OCI-M2 (cell line): ENCODE results near the gene GAMT.

ENCODE experiments used
- DNase-seq: peaks from one replicate; lab custom pipeline; 2025; ENCODE audit not compliant: unreplicated experiment; lab: John Stamatoyannopoulos, UW

The GAMT gene

DNA sequence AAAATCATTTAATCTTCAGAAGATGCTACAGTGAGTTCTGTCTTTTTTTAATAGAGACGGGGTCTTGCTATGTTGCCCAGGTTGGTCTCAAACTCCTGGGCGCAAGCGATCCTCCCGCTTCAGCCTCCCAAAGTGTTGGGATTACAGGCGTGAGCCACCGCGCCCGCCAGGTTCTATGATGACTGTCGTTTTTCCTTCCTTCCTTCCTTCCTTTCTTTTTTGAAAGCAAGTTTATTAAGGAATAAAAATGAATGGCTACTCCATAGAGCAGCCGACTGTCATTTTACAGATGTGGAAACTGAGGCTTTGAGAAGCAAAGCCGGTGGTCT is 511 bp upstream of the GAMT start:
- no peak for DNase-seq

DNA sequence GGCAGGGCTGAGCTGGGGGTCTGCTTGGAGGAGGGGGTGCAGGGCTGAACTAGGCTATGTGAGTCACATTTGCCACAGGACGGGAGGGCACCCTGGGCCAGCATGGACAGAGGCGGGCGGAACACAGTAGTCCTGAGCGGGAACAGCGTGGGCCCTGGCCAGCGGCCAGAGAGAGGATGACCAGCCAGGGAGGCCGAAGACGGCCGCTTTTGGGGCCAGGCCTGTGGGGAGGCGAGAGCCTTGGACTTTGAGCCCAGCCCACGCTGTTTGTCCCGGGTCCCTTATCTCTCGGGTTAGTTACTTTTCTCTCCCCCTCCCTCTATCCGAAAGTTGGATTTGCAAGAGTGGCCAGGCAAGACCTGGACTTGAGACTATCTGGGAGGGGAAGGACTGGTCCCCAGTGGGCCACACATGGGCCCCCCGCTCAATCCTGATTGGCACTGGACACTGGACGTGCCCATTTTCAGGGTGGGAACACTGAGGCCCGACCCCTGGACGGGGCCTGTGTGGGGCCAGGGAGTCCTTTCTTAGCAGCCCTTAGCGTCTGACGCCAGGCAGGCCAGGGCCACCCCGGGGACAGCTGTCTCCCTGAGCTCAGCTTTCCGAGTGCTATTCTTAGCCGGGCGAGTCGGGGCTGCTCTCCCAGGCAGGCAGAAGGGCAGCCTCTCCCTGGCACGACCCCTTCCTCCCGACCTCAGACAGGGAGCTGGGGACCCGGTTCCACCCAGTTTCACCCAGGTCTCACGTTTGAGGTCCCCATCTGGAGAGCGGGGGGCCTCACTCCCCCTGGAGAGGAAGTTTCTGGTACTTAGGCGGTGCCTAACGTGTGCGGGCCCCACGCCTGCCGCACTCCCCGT is 833 bp downstream of the GAMT start:
- no peak for DNase-seq

DNA sequence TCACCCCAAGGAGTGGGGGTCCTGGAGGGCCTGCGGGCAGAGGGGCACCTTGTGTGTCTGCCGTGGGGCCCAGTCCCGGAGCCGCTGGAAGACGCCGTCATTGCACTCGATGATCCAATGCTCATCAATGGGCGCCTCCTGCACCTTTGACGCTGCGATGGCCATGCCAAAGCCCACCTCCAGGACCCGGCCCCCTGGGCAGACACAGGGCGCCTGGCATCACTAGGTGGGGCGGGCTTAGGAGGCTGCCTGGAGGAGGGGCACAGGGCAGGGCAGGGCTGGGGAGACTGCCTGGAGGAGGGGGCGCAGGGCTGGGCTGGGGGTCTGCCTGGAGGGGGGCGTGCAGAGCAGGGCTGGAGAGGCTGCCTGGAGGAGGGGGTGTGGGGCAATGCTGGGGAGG is 1.6 kb downstream of the GAMT start:
- DNase-seq, result no peak

DNA sequence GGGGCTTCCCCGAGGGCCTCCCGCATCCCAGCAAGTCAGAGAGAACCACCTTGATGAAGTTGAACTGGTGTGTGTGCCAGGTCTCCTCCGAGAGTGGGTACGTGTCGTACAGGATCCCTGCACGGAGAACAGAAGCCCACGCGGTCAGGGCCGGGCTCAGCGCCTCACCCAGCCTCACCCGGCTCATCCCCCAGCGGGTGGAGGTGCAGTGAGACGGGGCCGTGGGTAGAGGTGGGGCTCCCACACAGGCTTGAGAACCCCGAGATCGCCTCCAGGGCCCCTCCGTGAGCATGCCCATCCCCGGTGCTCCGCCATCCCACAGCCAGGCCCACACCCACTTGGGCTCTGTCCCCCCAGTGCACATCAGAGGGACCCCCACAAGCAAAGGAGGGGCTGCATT is 2.3 kb downstream of the GAMT start:
- no peak for DNase-seq

DNA sequence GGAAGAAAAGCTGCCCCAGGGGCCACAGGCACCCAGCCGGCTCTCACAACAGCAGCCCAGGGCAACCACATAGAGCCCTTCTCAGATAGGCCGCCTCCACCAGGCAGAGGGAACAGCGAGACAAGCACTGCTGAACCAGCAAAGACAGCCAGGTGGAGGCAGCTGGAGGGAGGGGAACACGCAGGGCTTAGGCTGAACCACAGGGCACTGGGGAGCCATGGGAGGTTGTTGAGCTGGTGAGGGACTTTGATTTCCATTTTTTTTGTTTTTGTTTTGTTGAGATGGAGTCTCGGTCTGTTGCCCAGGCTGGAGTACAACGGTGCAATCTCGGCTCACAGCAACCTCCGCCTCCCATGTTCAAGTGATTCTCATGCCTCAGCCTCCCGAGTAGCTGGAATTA is 3.5 kb downstream of the GAMT start:
- no peak for DNase-seq

DNA sequence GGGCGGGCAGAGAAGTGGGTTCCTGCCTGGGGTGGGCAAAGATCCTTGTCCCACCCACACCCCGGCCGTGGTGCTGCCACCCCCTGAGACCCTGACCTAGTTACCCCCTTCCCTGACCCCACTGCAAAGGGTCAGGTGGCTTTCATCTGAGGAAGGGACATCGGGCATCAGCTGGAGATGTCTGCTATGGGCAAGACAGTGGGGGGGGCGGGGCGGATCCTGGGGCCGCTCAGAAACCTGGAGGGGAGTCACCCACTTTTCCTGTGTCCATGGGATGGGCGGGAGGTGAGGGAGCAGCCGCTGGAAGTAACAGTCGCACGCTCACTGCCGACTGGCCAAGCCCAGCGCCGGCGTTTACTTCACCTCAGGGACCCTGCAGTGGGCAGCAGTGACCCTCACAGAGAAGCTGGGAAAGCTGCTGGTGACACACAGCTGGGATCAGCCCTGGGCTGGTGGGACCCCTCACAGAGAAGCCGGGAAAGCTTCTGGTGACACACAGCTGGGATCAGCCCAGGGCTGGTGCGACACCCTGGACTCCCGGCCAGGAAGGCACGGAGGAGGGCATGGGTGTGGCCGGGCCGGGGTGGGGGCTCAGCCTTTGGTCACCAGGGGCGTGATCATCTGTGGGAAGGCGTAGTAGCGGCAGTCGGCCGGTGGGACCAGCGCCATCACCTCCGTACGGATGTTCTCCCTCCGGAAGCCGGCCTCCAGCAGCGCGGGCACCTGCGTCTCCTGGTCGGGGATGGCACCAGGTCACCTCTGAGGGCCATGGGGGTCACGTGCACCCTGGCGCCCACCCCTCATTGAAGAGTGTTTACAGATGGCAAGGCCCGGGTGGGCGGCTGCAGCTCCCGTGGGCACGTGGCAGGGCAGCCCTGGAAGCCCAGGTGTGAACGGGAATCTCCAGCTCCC is 4.3 kb downstream of the GAMT start:
- DNase-seq, result no peak

DNA sequence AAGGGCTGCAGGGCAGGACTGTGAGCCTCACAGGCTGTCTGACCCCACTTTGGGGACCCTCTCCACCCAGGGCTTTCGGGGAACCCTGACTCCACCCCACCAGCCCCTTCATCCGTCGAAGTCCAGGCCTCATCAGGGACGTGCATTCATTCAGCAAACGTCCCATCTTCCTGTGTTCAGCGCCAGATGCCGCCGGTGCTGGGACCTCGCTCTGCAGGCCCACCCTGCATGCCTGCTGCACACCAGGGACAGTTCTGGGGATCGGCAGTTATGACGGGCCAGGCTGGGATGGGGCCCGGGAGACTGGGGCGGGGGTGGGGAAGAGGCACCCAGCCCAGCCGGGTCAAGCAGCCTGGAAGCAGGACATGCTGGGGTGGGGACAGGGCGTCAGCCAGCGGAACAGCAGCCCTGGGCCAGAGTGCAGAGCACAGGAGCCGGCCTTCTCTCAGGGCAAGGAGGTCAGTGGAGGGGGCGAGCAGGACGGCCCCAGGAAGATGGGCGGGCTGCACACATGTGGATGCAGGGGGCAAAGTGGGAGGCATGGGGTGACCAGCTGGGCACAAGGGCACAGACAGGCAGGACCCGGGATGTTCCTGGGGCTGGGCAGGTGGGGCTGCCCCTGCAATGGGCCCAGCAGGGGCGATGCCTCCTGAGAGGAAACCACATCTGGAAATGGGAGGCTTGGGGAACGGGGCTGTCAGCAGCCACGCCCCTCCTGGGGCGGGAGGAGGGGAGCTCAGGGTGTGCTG is 5.1 kb downstream of the GAMT start:
- DNase-seq, result no peak

DNA sequence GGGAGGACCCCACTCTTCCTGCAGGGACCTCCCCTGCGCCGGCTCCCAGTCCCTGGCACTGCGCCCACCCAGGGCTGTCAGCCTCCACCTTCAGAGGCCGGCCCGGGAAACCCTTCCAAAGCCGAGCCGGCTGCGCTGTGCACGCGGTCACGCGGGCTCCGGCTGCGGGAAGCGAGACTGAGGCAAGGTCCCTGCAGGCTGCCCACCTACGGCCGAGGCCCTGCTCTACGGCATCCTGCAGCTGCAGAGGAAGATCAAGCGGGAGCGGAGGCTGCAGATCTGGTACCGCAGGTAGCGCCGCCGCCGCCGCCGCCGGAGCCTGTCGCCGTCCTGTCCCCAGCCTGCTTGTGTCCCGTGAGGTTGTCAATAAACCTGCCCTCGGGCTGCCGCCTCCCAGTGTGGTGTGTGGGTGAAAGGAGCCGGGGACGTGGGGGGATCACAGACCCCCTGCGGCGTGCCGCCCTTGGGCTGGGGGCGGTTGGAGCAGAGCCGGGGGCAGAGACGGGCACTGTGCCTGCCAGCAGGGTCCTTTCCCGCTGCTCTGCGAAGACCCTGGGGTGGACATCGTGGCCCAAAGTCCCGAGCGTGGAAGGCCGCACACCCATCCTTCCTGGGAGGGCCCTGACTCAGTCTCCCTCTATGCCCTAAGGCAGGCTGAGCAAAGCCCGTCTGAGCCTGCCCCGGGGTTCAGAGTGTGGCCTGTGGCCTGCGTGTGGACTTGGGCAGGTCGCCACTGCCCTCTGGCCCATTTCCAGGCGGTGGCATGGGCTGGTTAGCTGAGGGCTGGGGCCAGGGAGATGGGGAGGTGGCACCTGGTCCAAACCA is 5.9 kb downstream of the GAMT start:
- DNase-seq, result no peak

DNA sequence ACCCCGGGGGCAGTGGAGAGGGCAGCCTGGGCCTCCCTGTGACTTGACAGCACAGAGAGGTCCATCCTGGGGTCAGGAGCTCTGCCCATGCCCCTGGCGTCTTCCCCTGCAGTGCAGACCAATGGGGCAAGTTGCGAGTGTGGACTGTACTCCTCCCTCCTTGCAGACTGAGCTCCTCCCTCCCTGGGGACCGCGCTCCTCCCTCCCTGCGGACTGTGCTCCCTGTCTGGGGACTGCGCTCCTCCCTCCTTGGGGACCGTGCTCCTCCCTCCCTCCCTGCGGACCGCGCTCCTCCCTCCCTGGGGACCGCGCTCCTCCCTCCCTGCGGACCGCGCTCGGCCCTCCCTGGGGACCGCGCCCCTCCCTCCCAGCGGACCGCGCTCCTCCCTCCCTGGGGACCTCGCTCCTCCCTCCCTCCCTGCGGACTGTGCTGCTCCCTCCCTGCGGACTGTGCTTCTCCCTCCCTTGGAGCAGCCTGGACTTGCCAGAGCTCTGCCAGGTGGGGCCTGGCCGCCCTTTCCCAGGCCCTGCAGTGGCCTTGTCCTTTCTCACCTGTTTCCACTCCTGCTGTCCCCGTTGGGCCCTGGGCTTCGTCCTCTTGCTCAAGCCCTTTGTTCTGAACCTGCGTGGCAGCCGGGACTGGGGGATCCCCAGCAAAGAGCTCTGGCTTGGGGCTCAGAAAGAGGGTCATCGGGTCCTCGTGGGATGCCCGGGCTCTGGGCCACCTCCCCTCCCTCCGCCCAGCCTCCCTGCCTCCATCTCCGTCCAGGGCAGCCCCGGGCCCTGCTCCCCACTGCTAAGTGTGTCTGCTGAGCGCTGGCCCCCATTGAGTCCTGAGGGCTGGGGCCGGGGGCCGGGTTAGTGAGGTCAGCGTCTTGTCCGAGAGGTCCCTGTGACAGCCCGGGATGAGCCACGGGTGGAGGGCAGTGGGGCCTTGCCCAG is 6.8 kb downstream of the GAMT start:
- DNase-seq, result no peak

DNA sequence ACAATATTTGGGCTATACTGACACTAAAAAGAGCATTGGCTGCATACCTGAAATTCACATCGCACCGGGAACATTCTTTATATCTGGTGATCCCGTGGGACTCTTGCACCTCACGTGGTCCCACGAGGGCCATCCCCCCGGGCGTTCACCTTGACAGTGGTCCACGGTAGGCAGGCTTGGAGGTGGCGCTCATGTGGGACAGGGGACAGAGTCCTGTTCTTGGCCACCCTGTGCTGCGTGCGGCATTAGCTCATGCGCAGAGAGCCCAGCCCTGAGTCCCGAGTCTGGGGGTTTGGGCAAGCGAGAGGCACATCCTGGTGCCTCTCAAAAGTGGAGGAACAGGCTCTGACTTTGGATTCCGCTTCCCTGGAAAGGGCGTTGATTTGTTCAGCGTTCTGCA is 7.5 kb downstream of the GAMT start:
- DNase-seq, result no peak

DNA sequence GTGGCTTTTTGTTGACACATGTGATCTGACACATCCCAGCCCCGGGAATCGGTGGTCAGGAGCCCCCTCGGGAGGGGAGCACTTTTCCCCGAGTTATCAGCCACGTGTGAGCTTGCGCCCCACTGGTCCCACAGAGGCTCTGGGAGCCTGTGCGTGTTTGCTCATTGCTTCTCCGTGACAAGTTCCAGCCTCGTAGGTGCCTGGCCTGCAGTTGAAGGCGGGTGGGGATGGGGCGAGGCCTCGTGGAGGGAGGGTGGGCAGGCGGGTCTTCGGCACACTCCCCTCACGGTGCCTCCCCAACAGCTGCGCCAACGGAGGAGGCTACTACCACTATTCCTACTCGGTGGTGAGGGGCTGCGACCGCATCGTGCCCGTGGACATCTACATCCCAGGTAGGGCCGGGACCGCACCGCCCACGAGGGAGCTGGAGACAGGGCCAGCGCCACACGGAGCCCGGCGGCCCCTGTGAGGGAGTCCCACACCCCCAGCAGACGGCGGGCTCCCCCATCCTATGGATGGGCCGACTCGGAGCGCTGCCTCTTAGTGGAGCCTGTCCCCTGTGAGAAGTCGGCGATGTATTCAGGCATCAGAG is 8.3 kb downstream of the GAMT start:
- DNase-seq, result no peak

DNA sequence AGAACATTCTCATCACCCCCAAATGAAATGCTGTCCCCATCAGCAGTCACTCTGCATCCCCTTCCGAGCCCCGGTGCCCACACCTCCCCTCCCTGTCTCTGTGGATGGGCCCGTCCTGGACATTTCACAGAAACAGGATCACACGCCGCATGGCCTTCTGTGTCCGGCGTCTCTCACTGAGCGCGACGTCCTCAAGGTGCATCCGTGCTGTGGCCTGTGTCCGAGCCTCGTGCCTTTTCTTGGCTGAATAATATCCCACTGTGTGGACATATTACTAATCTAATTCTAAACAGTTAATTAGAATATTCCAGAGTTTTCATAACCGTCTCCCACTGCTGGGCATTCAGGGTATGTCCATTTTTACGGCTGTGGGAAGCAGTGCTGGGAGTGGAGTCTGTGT is 8.9 kb downstream of the GAMT start:
- DNase-seq, result no peak

DNA sequence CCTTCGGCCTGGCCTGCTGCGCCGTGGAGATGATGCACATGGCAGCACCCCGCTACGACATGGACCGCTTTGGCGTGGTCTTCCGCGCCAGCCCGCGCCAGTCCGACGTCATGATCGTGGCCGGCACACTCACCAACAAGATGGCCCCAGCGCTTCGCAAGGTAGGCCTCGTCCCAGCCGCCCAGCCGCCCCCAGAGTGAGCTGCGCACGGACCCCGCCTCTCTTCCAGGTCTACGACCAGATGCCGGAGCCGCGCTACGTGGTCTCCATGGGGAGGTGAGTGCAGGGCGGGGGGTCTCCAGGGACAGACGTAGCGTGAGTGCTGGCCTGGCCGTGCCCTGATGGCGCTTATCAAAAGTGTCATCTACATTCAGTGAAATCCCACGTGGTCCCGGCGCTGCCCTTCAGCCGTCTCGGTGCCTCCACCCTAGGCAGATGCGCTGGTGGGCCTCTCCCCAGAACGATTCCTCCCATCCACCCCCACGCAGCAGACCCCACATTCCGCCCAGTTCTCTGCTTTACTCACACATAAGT is 10.4 kb downstream of the GAMT start:
- no peak for DNase-seq

DNA sequence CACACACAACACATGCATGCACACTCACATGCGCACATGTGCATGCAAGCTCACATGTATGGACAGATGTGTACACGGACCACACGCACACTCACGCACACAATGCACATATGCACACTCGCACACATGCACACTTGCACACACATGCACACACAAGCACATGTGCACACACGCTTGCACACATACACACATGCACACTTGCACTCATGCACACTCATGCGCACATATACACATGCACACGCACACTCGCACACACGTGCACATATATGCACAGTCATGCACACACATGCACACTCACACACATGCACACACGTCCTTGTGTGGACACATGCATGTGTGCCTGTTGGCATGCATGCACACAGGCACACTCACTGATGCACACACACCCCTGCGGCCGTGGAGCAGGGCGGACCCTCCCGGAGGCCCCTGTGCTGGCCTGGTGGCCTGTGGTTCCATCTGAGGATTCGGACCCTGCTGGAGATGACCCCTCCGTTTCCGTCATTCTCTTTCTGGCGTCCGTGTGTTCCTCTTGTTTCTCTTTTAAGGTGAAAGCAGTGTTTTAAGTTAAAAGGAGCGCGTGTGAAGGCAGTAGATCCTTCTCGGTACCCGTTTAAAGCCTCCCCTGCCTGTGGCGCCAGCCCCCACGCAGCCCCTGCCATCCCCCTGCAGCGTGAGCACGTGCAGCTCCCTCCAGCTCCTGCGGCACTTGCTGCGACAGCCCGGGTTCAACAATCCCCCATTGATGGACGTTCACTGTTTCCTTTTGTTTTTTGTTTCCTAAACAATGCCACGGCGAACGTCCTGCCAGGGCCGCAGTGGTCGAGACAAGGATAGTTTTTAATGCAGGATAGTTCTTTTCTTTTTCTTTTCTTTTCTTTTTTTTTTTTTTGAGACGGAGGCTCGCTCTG is 12.1 kb downstream of the GAMT start:
- no peak for DNase-seq

DNA sequence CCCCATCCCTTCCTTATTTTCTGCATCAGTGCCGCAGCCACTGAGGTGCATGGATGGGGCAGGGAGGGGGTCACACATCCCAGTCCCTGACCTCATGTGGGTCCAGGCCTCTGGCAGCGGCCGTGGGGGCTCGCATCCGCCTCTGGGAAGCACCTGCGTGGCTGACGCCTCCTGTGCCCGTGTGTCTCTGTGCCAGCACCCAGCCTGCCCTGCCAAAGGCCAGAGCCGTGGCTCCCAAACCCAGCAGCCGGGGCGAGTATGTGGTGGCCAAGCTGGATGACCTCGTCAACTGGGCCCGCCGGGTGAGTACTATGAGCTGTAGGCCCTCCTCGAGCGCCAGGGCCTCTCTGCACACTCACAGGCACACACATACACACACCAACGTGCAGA is 12.7 kb downstream of the GAMT start:
- no peak for DNase-seq

DNA sequence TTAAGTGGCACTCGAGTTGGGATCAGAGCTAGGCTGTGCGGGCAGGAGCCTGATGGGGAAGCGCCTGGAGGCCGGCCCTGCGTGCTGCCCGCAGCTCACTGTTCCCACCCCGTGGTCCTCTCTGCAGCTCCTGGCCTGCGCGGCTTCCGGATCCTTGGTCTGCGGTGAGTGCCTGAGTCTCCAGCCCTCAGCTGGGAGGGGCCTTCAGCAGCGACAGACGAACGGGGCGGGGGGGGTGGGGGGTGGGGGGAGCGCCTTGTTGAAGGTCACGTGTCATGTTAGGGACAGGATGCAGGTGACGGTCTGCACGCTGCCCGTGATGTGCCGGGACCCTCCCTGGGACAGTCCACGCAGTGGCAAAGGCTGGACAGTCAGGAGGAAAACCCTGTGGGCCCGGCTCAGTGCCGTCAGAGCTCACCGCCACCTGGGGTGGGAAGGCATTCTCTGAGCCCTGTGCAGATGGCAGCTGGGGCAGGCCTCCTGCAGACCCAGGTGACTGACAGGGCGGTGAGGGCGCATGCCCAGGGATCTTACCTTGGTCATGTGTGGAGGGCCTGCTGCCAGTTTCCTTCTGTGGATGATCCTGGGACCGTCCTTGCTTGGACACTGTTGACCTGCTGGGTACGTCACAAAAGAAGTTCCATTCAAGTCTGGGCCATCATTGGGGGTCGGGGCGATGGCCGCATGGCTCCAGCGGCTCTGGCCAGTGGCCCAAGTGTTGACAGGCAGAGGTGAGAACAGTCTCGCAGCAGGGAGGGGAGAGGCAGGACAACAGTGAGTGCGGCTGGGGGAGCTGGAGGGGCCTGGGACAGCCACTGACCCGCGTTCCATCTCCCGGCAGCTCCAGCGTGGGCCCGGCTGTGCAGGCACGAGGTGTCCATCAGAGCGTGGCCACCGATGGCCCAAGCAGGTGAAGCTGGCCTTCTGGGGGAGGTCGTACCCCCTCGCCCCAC is 13.4 kb downstream of the GAMT start:
- DNase-seq, result no peak
